Esophagus muscularis mucosa (tissue), 3 donors: Measurements from ENCODE around the gene STYXL1.

ENCODE experiments used
- POLR2A ChIP-seq: fragments of 450-650 bp; IDR thresholded peaks from one replicate; pipeline ENCODE4 v1.6.1; 2017; ENCODE audit warnings: antibody characterized with exemption, moderate library complexity, mild to moderate bottlenecking, low read depth
- POLR2AphosphoS5 ChIP-seq, 2 donors: sonication (generic); formaldehyde crosslinking; IDR thresholded peaks; one replicate each; pipeline ENCODE4 v1.6.1; 2017; ENCODE audit warnings: antibody characterized with exemption in 2 of 2
- TF ChIP-seq, protein P1 (sequence below), 3 experiments: fragments of 200-600 bp in 2 of 3; fragments of 450-650 bp in 1 of 3; sonication (generic) in 2 of 3; IDR thresholded peaks; one replicate each; pipeline ENCODE4 v1.5.1; 2017 to 2019; ENCODE audit warnings: antibody characterized with exemption in 3 of 3, mild to moderate bottlenecking in 2 of 3, moderate library complexity in 1 of 3

DNA sequence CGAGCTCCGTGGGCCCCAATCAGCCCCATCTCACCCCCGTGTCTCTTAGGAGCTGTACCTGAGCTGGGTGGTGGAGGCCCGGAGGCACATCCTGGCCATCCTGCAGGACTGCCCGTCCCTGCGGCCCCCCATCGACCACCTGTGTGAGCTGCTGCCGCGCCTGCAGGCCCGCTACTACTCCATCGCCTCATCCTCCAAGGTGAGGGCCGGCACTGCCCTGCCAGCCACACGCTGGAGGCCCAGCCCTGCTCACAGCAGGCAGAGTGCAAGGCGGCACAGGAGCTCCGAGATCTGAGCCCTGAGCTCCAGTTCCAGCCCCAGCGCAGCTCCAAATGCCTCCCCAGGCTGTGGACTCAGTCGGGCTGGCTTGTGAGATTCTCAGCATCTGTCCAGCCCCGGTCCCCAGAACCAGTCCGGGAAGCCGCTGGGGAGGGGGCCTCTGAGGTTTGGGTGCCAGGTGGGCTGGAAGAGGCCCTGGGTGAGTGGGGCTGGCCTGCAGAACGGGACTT lies 62.7 kb downstream of the STYXL1 start:
- TF ChIP-seq, protein P1, sequence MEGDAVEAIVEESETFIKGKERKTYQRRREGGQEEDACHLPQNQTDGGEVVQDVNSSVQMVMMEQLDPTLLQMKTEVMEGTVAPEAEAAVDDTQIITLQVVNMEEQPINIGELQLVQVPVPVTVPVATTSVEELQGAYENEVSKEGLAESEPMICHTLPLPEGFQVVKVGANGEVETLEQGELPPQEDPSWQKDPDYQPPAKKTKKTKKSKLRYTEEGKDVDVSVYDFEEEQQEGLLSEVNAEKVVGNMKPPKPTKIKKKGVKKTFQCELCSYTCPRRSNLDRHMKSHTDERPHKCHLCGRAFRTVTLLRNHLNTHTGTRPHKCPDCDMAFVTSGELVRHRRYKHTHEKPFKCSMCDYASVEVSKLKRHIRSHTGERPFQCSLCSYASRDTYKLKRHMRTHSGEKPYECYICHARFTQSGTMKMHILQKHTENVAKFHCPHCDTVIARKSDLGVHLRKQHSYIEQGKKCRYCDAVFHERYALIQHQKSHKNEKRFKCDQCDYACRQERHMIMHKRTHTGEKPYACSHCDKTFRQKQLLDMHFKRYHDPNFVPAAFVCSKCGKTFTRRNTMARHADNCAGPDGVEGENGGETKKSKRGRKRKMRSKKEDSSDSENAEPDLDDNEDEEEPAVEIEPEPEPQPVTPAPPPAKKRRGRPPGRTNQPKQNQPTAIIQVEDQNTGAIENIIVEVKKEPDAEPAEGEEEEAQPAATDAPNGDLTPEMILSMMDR (IDR thresholded peaks at IDR 0.05): no peak
- TF ChIP-seq POLR2A (no peak), POLR2AphosphoS5 (IDR thresholded peaks at IDR 0.05) (no peak)
